H9 (cell line): ENCODE data around the gene COPG1. TPM values are rescaled to one million over a fixed set of nuclear protein-coding genes. Genes with fewer than 3 reads are reported as not detected.

Experiments
- DNase-seq: peaks from one replicate; pipeline ENCODE4 v3.0.0-alpha.2; 2017
- H2AFZ ChIP-seq: one replicate; pipeline ENCODE4 v1.6.1; 2013; ENCODE audit warnings: mild to moderate bottlenecking, low read length, control low read depth, moderate library complexity
- H2AK5ac ChIP-seq: 2 replicates; pipeline ENCODE4 v1.6.1; 2013; ENCODE audit warnings: low read length, control low read depth, mixed read lengths; ENCODE audit not compliant: insufficient read length
- H2BK120ac ChIP-seq: one replicate; pipeline ENCODE4 v1.6.1; 2013; ENCODE audit warnings: low read depth, mild to moderate bottlenecking, low read length, control low read depth, inconsistent platforms; ENCODE audit not compliant: poor library complexity, severe bottlenecking
- H2BK12ac ChIP-seq: 2 replicates; pipeline ENCODE4 v1.6.1; 2013; ENCODE audit warnings: low read length, control low read depth, mixed read lengths, low read depth; ENCODE audit not compliant: insufficient read length
- H2BK15ac ChIP-seq: 2 replicates; pipeline ENCODE4 v1.6.1; 2013; ENCODE audit warnings: low read depth, low read length, control low read depth
- H2BK20ac ChIP-seq: one replicate; pipeline ENCODE4 v1.6.1; 2013; ENCODE audit warnings: low read depth, mild to moderate bottlenecking, low read length, control low read depth, inconsistent platforms; ENCODE audit not compliant: poor library complexity, severe bottlenecking
- H2BK5ac ChIP-seq: 2 replicates; pipeline ENCODE4 v1.6.1; 2013; ENCODE audit warnings: low read length, control low read depth, mixed read lengths; ENCODE audit not compliant: insufficient read length
- H3K14ac ChIP-seq: 2 replicates; pipeline ENCODE4 v1.6.1; 2013; ENCODE audit warnings: low read length, control low read depth; ENCODE audit not compliant: insufficient read depth
- H3K18ac ChIP-seq: 2 replicates; pipeline ENCODE4 v1.6.1; 2013; ENCODE audit warnings: low read depth, mild to moderate bottlenecking, mixed read lengths, low read length, control low read depth; ENCODE audit not compliant: insufficient read length
- H3K23ac ChIP-seq: 2 replicates; pipeline ENCODE4 v1.6.1; 2013; ENCODE audit warnings: low read length, control low read depth, mixed read lengths, low read depth; ENCODE audit not compliant: insufficient read length
- H3K23me2 ChIP-seq: 2 replicates; pipeline ENCODE4 v1.6.1; 2013; ENCODE audit warnings: low read depth, mild to moderate bottlenecking, mixed read lengths, low read length, control low read depth; ENCODE audit not compliant: insufficient read length, poor library complexity, severe bottlenecking
- H3K27ac ChIP-seq: 2 replicates; pipeline ENCODE4 v1.5.1; 2013; ENCODE audit warnings: low read length, control low read depth, mixed read lengths, low read depth; ENCODE audit not compliant: insufficient read length
- H3K27me3 ChIP-seq: 2 replicates; pipeline ENCODE4 v1.6.1; 2013; ENCODE audit warnings: low read length, control low read depth, inconsistent platforms; ENCODE audit not compliant: insufficient read depth
- H3K4ac ChIP-seq: 2 replicates; pipeline ENCODE4 v1.6.1; 2013; ENCODE audit warnings: low read depth, mild to moderate bottlenecking, control low read depth, inconsistent platforms, low read length, moderate library complexity
- H3K4me1 ChIP-seq: 2 replicates; pipeline ENCODE4 v1.6.1; 2013; ENCODE audit warnings: low read length, control low read depth, inconsistent platforms; ENCODE audit not compliant: insufficient read depth
- H3K4me2 ChIP-seq: 2 replicates; pipeline ENCODE4 v1.6.1; 2013; ENCODE audit warnings: low read length, control low read depth, mixed read lengths; ENCODE audit not compliant: insufficient read length, insufficient read depth
- H3K56ac ChIP-seq: 2 replicates; pipeline ENCODE4 v1.6.1; 2013; ENCODE audit warnings: low read depth, mild to moderate bottlenecking, mixed read lengths, low read length, control low read depth; ENCODE audit not compliant: insufficient read length
- H3K79me1 ChIP-seq: 2 replicates; pipeline ENCODE4 v1.6.1; 2013; ENCODE audit warnings: low read depth, mild to moderate bottlenecking, moderate library complexity, low read length, control low read depth, inconsistent platforms; ENCODE audit not compliant: insufficient read depth, poor library complexity, severe bottlenecking
- H3K79me2 ChIP-seq: 2 replicates; pipeline ENCODE4 v1.6.1; 2013; ENCODE audit warnings: low read length, control low read depth, inconsistent platforms; ENCODE audit not compliant: insufficient read depth
- H3K9ac ChIP-seq: 2 replicates; pipeline ENCODE4 v1.6.1; 2013; ENCODE audit warnings: low read length, control low read depth, mixed read lengths; ENCODE audit not compliant: insufficient read length; ENCODE audit errors: extremely low read depth
- H3K9me3 ChIP-seq: one replicate; pipeline ENCODE4 v1.6.1; 2013; ENCODE audit warnings: low read depth, low read length, inconsistent platforms; ENCODE audit not compliant: control insufficient read depth
- H3T11ph ChIP-seq: one replicate; pipeline ENCODE4 v1.6.1; 2013; ENCODE audit warnings: mild to moderate bottlenecking, low read length, control low read depth, inconsistent platforms
- H4K20me1 ChIP-seq: one replicate; pipeline ENCODE4 v1.6.1; 2013; ENCODE audit not compliant: control insufficient read depth, insufficient read length, insufficient read depth
- H4K5ac ChIP-seq: 2 replicates; pipeline ENCODE4 v1.6.1; 2013; ENCODE audit warnings: low read depth, mild to moderate bottlenecking, mixed read lengths, low read length, control low read depth; ENCODE audit not compliant: insufficient read length
- H4K8ac ChIP-seq: replicated peaks from 2 replicates; pipeline ENCODE4 v1.6.1; 2013; ENCODE audit warnings: low read length, control low read depth, mixed read lengths, low read depth; ENCODE audit not compliant: insufficient read length
- H4K91ac ChIP-seq: 2 replicates; pipeline ENCODE4 v1.6.1; 2013; ENCODE audit warnings: low read depth, mild to moderate bottlenecking, moderate library complexity, mixed read lengths, low read length, control low read depth; ENCODE audit not compliant: insufficient read length
- H3K27ac Mint-ChIP-seq, 3 experiments: 2 replicates in 2 of 3; 3 replicates in 1 of 3; pipeline ENCODE4 v1.8.0; 2020 to 2021; ENCODE audit warnings: mixed read lengths in 3 of 3, mild to moderate bottlenecking in 1 of 3, moderate library complexity in 1 of 3
- H3K27me3 Mint-ChIP-seq: 2 replicates; pipeline ENCODE4 v1.8.0; 2021; ENCODE audit warnings: low read depth, mild to moderate bottlenecking, moderate library complexity, mixed read lengths
- H3K36me3 Mint-ChIP-seq, 3 experiments: 2 replicates in 2 of 3; 3 replicates in 1 of 3; pipeline ENCODE4 v1.8.0; 2020 to 2021; ENCODE audit warnings: low read depth in 3 of 3, mixed read lengths in 3 of 3; ENCODE audit not compliant: insufficient read depth in 1 of 3
- H3K4me1 Mint-ChIP-seq, 2 experiments: 2 replicates each; pipeline ENCODE4 v1.8.0; 2020; ENCODE audit warnings: mixed read lengths in 2 of 2
- H3K4me3 Mint-ChIP-seq, 2 experiments: 2 replicates in 1 of 2; 3 replicates in 1 of 2; pipeline ENCODE4 v1.8.0; 2020 to 2021; ENCODE audit warnings: mild to moderate bottlenecking in 2 of 2, mixed read lengths in 2 of 2, moderate library complexity in 1 of 2
- H3K9me3 Mint-ChIP-seq, 2 experiments: 2 replicates in 1 of 2; 3 replicates in 1 of 2; pipeline ENCODE4 v1.8.0; 2020; ENCODE audit warnings: mild to moderate bottlenecking in 2 of 2, mixed read lengths in 2 of 2, moderate library complexity in 1 of 2
- CTCF ChIP-seq: fragments of 200-600 bp; sonication (generic); conservative IDR thresholded peaks from 3 replicates; pipeline ENCODE4 v1.8.0; 2021; ENCODE audit warnings: antibody characterized with exemption, mild to moderate bottlenecking
- WGBS: extraction: QIAGEN DNeasy Blood & Tissue Kit; methylation state at CpG from one replicate; pipeline ENCODE4 v1.1.7; 2013; ENCODE audit warnings: missing lambda C conversion rate, low lambda C conversion rate, mixed read lengths; ENCODE audit not compliant: insufficient read length; ENCODE audit errors: extremely low coverage; 5-methylcytosine and 5-hydroxymethylcytosine counted together
- total RNA-seq: library from RNA; stranded (reverse); gene quantifications from 2 replicates; pipeline ENCODE4 v1.2.1, GENCODE V29; 2021

COPG1 gene
- total RNA-seq, 1 experiment from 2014 or later: 147 TPM

GRCh38 chr3:129261894-129262293, 12.5 kb downstream of the COPG1 start:
- WGBS: no CpG with 5 or more reads among the region's 3 CpGs
- H4K5ac ChIP-seq: no peak overlapping the region

More at GRCh38 chr3:129261894-129262293, 12.5 kb downstream of the COPG1 start:
- H2BK20ac ChIP-seq: no peak overlapping the region
- no peak overlapping the region for H3K4me2 ChIP-seq
- H3K4me1 Mint-ChIP-seq: no peaks in the 10 kb centered on the region
- H2BK15ac ChIP-seq: no peak overlapping the region
- no peak overlapping the region for H3K14ac ChIP-seq
- no peak overlapping the region for H3K4ac ChIP-seq
- DNase-seq: no peak
- no peak overlapping the region for H3K27ac ChIP-seq
- no peak overlapping the region for H2AFZ ChIP-seq
- no peak overlapping the region for H3K18ac ChIP-seq
- H3K4me3 Mint-ChIP-seq: no peak overlapping the region
- no peaks in the 10 kb centered on the region for H3K9me3 ChIP-seq
- no peak overlapping the region for H3K9ac ChIP-seq
- no peak overlapping the region for H4K91ac ChIP-seq
- no peak overlapping the region for H2AK5ac ChIP-seq
- no peaks in the 10 kb centered on the region for H3K27me3 Mint-ChIP-seq
- no peak overlapping the region for H4K8ac ChIP-seq
- H3K23me2 ChIP-seq: no peaks in the 10 kb centered on the region
- no peaks in the 10 kb centered on the region for H3K4me1 ChIP-seq
- H3K56ac ChIP-seq: no peak overlapping the region
- no peaks in the 10 kb centered on the region for H4K20me1 ChIP-seq
- H3K27ac Mint-ChIP-seq: no peak overlapping the region
- no peak overlapping the region for H3K23ac ChIP-seq
- no peak overlapping the region for H3T11ph ChIP-seq
- H3K9me3 Mint-ChIP-seq: no peaks in the 10 kb centered on the region
- TF ChIP-seq CTCF: no peak
- H3K79me2 ChIP-seq: no peaks in the 10 kb centered on the region
- no peaks in the 10 kb centered on the region for H3K27me3 ChIP-seq
- no peak overlapping the region for H2BK120ac ChIP-seq
- peaks cover 59 to 95% (median 89%) of the 10 kb centered on the region in 3 experiments for H3K36me3 Mint-ChIP-seq
- H2BK5ac ChIP-seq: no peak overlapping the region
- H3K79me1 ChIP-seq: no peaks in the 10 kb centered on the region
- no peak overlapping the region for H2BK12ac ChIP-seq
